HG02981 (cell line): ENCODE measurements around the gene DENND1A.

Source experiments
- ATAC-seq: cut with Tn5 transposase; IDR thresholded peaks from one replicate; pipeline ENCODE4 v1.9.1; 2021; ENCODE audit warnings: mild to moderate bottlenecking, moderate library complexity; ENCODE audit not compliant: unreplicated experiment

The DENND1A gene

GRCh38 chr9:123480096-123480495 is 449.8 kb downstream of the DENND1A start:
- no peak for ATAC-seq

- ATAC-seq, result no peak
Measured at GRCh38 chr9:123478967-123479602, 450.8 kb downstream of the DENND1A start.

GRCh38 chr9:123478160-123478559 is 451.8 kb downstream of the DENND1A start:
- no peak for ATAC-seq

GRCh38 chr9:123475407-123475806 is 454.5 kb downstream of the DENND1A start:
- ATAC-seq, result no peak

GRCh38 chr9:123472862-123473614 is 456.9 kb downstream of the DENND1A start:
- no peak for ATAC-seq

- no peak for ATAC-seq
Measured at GRCh38 chr9:123471843-123472570, 457.9 kb downstream of the DENND1A start.

GRCh38 chr9:123470991-123471770 is 458.7 kb downstream of the DENND1A start:
- ATAC-seq, result no peak

GRCh38 chr9:123470121-123470782 is 459.7 kb downstream of the DENND1A start:
- no peak for ATAC-seq

GRCh38 chr9:123469282-123469681 is 460.6 kb downstream of the DENND1A start:
- no peak for ATAC-seq

- no peak for ATAC-seq
Measured at GRCh38 chr9:123468541-123468940, 461.4 kb downstream of the DENND1A start.

- ATAC-seq, result no peak
Measured at GRCh38 chr9:123465304-123465703, 464.6 kb downstream of the DENND1A start.

- no peak for ATAC-seq
Measured at GRCh38 chr9:123460091-123460490, 469.8 kb downstream of the DENND1A start.

- no peak for ATAC-seq
Measured at GRCh38 chr9:123457583-123457982, 472.3 kb downstream of the DENND1A start.

- ATAC-seq, result no peak
Measured at GRCh38 chr9:123456011-123456410, 473.9 kb downstream of the DENND1A start.

GRCh38 chr9:123455187-123455586 is 474.7 kb downstream of the DENND1A start:
- no peak for ATAC-seq

- no peak for ATAC-seq
Measured at GRCh38 chr9:123454361-123454760, 475.6 kb downstream of the DENND1A start.

GRCh38 chr9:123453831-123454321 is 476.1 kb downstream of the DENND1A start:
- ATAC-seq, result no peak

GRCh38 chr9:123453076-123453667 is 476.8 kb downstream of the DENND1A start:
- ATAC-seq, result no peak

GRCh38 chr9:123450996-123451395 is 478.9 kb downstream of the DENND1A start:
- no peak for ATAC-seq
